ENCODE data around the gene DLK1. TPM values are rescaled to one million over a fixed set of nuclear protein-coding genes. Genes with fewer than 3 reads are reported as not detected.

The DLK1 gene
- total RNA-seq, 4 donors from 2014 or later: 0.53 to 5.1 (median 3.5) TPM

DNA sequence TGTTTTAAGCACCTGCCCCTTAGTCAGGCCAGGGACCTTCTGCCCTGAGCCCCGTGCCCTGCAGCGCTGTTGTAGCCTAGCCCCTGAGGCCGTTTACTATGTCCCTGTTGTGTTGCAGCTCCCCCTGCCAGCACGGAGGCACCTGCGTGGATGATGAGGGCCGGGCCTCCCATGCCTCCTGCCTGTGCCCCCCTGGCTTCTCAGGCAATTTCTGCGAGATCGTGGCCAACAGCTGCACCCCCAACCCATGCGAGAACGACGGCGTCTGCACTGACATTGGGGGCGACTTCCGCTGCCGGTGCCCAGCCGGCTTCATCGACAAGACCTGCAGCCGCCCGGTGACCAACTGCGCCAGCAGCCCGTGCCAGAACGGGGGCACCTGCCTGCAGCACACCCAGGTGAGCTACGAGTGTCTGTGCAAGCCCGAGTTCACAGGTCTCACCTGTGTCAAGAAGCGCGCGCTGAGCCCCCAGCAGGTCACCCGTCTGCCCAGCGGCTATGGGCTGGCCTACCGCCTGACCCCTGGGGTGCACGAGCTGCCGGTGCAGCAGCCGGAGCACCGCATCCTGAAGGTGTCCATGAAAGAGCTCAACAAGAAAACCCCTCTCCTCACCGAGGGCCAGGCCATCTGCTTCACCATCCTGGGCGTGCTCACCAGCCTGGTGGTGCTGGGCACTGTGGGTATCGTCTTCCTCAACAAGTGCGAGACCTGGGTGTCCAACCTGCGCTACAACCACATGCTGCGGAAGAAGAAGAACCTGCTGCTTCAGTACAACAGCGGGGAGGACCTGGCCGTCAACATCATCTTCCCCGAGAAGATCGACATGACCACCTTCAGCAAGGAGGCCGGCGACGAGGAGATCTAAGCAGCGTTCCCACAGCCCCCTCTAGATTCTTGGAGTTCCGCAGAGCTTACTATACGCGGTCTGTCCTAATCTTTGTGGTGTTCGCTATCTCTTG lies 7.6 kb downstream of the DLK1 start:
- Histone ChIP-seq H3K27me3 (peaks cover 3 to 14% (median 6%) of the 10 kb centered on the region in 3 donors), H3K4me1 (no peaks in the 10 kb centered on the region), H3K4me3 (no peak overlapping the region), H3K27ac (no peak overlapping the region), H3K36me3 (no peaks in the 10 kb centered on the region), H3K9me3 (no peaks in the 10 kb centered on the region)
- in situ Hi-C loops (cut with MboI; ENCODE audit: low sequenced_read_pairs in 4 of 4) (no loop called here), intact Hi-C loops (cut with DNase I; ENCODE audit: low total_unique reads) (no loop called here)
- TF ChIP-seq, protein P1, sequence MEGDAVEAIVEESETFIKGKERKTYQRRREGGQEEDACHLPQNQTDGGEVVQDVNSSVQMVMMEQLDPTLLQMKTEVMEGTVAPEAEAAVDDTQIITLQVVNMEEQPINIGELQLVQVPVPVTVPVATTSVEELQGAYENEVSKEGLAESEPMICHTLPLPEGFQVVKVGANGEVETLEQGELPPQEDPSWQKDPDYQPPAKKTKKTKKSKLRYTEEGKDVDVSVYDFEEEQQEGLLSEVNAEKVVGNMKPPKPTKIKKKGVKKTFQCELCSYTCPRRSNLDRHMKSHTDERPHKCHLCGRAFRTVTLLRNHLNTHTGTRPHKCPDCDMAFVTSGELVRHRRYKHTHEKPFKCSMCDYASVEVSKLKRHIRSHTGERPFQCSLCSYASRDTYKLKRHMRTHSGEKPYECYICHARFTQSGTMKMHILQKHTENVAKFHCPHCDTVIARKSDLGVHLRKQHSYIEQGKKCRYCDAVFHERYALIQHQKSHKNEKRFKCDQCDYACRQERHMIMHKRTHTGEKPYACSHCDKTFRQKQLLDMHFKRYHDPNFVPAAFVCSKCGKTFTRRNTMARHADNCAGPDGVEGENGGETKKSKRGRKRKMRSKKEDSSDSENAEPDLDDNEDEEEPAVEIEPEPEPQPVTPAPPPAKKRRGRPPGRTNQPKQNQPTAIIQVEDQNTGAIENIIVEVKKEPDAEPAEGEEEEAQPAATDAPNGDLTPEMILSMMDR (IDR thresholded peaks at IDR 0.05 in 4 of 5, conservative IDR thresholded peaks at IDR 0.05 in 1 of 5): no peak
- no peak for TF ChIP-seq POLR2A (IDR thresholded peaks at IDR 0.05)
- ATAC-seq (no peak), DNase-seq (no peak)

DNA sequence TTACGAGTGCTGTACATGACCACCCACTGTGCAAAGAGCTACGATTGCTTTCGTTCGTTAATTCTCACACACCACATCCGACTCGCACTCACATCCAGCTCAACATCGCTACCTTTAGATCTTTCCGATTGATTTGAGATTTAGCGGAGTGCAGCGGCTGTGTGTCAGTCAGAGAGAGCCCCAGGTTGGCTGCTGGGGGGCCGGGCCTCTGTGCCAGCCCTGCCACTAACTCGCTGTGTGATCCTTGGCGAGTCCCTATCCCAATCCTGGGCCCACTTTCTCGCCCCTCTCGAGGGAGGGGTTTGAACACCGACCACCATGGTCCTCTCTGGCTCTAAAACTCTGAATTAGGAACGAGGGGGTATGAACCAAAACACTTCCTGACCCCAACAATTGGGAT lies 8.6 kb downstream of the DLK1 start:
- no peak overlapping the region for H3K27ac ChIP-seq
- intact Hi-C loops (cut with DNase I; ENCODE audit: low total_unique reads) (no loop called here), in situ Hi-C loops (cut with MboI; ENCODE audit: low sequenced_read_pairs in 4 of 4) (no loop called here)
- H3K4me1 ChIP-seq: no peaks in the 10 kb centered on the region
- no peak for ATAC-seq
- H3K9me3 ChIP-seq: no peaks in the 10 kb centered on the region
- no peaks in the 10 kb centered on the region for H3K36me3 ChIP-seq
- DNase-seq: no peak
- TF ChIP-seq, protein P1 (IDR thresholded peaks at IDR 0.05 in 4 of 5, conservative IDR thresholded peaks at IDR 0.05 in 1 of 5): no peak
- TF ChIP-seq POLR2A (IDR thresholded peaks at IDR 0.05): no peak
- H3K4me3 ChIP-seq: no peak overlapping the region
- H3K27me3 ChIP-seq: peaks cover 0 to 5% (median 0%) of the 10 kb centered on the region in 3 donors

DNA sequence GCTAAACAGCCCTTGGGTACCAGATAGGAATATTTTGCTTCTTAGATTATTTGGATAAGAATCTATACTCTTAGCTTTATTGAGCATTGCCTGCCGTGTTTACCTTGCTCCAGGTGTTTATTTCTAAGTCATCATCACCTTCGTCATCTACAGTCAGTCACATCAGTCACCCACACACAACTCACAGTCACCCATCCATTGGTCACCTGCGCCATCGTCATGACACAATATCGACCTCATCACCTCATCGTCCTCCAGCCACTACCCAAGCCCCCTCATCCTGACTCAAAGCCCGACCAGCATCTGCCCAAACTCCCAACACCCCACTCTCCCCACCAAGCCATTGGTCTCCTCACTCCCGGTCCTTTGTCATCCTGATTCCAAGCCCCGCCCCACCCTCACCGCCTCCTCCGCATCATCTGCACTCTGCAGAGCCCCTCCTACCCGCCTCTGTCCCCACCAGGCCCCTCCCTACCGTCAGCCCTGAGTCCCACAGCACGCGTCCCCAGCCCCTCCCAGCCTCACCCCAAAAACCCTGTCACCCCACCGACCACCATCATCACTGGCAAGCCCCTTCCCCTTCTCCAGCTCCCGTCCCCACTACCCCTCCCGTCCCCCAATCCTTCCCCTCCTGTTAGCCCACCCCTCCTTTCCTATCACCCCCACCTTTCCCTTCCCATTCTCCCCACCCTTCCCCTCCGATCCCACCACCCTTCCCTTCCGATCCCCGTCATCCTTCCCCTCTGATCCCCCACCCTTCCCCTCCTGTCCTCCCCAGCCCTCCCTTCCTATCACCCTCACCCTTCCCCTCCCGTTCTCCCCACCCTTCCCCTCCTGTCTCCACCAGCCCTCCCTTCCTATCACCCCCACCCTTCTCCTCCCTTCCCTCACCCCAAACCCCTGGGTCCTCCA lies 9.8 kb downstream of the DLK1 start:
- in situ Hi-C loops (cut with MboI; ENCODE audit: low sequenced_read_pairs in 4 of 4): no loop called here
- DNase-seq (no peak), ATAC-seq (no peak)
- Histone ChIP-seq H3K4me1 (no peaks in the 10 kb centered on the region), H3K27ac (no peak overlapping the region), H3K9me3 (no peaks in the 10 kb centered on the region), H3K36me3 (no peaks in the 10 kb centered on the region), H3K27me3 (peaks cover 0 to 3% (median 0%) of the 10 kb centered on the region in 3 donors), H3K4me3 (no peak overlapping the region)
- TF ChIP-seq, protein P1 (IDR thresholded peaks at IDR 0.05 in 4 of 5, conservative IDR thresholded peaks at IDR 0.05 in 1 of 5): no peak
- TF ChIP-seq POLR2A (IDR thresholded peaks at IDR 0.05): no peak
- intact Hi-C loops (cut with DNase I; ENCODE audit: low total_unique reads): no loop called here

DNA sequence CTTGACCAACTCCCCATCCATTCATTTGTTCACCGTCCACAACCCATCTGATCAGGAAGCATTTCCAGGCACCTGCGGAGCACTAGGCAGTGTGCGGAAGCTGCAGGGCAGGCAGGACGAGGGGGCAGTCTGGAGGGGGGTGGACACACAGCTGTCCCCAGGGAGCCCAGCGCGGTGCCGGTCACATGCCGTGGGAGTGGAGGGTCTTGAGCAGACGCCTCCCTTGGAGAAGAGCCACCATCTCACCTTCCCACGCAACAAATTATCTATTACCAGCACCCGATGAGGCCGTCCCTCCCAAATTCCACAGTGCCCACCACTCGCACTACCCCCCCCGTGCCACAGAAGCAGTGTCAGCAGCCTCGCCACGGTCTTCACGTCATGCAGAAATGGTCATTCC lies 10.8 kb downstream of the DLK1 start:
- DNase-seq: no peak
- H3K27ac ChIP-seq: no peak overlapping the region
- no peak overlapping the region for H3K4me3 ChIP-seq
- in situ Hi-C loops (cut with MboI; ENCODE audit: low sequenced_read_pairs in 4 of 4) (no loop called here), intact Hi-C loops (cut with DNase I; ENCODE audit: low total_unique reads) (no loop called here)
- H3K36me3 ChIP-seq: no peaks in the 10 kb centered on the region
- no peak for ATAC-seq
- H3K4me1 ChIP-seq: no peaks in the 10 kb centered on the region
- H3K27me3 ChIP-seq: peaks cover 0 to 3% (median 0%) of the 10 kb centered on the region in 3 donors
- TF ChIP-seq, protein P1 (IDR thresholded peaks at IDR 0.05 in 4 of 5, conservative IDR thresholded peaks at IDR 0.05 in 1 of 5): no peak
- TF ChIP-seq POLR2A (IDR thresholded peaks at IDR 0.05): no peak
- H3K9me3 ChIP-seq: no peaks in the 10 kb centered on the region
